Measurements from ENCODE around the gene FZD10. TPM values are rescaled to one million over a fixed set of nuclear protein-coding genes. Genes with fewer than 3 reads are reported as not detected.

Gene FZD10
- total RNA-seq, 1 donor = not detected

DNA sequence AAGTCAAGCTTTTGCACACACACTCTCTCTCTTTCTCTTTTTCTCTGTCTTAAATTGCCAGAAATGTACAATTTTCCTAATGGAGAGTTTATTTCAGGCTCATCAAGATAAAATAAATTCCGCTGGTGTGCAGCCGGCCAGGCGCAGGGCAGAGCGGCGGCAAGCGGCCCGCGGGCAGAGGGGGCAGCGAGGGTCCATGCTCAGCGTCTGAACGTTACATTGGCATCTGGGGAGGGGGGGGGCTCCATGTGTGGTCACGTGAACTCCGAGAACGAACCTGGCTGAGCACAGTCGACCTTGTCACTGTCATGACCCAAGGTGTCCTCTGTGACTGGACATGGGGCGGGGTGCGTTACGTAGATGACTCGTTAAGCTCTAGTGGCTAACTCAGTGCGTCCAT lies 23.8 kb upstream of the FZD10 start:
- DNase-seq (ENCODE audit: low read depth) = no peak
- TF ChIP-seq, protein P1, sequence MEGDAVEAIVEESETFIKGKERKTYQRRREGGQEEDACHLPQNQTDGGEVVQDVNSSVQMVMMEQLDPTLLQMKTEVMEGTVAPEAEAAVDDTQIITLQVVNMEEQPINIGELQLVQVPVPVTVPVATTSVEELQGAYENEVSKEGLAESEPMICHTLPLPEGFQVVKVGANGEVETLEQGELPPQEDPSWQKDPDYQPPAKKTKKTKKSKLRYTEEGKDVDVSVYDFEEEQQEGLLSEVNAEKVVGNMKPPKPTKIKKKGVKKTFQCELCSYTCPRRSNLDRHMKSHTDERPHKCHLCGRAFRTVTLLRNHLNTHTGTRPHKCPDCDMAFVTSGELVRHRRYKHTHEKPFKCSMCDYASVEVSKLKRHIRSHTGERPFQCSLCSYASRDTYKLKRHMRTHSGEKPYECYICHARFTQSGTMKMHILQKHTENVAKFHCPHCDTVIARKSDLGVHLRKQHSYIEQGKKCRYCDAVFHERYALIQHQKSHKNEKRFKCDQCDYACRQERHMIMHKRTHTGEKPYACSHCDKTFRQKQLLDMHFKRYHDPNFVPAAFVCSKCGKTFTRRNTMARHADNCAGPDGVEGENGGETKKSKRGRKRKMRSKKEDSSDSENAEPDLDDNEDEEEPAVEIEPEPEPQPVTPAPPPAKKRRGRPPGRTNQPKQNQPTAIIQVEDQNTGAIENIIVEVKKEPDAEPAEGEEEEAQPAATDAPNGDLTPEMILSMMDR (IDR thresholded peaks at IDR 0.05; ENCODE audit: insufficient read depth, low read length) = no peak
- no peak overlapping the region for H3K4me3 ChIP-seq (ENCODE audit: low read depth, low read length)

DNA sequence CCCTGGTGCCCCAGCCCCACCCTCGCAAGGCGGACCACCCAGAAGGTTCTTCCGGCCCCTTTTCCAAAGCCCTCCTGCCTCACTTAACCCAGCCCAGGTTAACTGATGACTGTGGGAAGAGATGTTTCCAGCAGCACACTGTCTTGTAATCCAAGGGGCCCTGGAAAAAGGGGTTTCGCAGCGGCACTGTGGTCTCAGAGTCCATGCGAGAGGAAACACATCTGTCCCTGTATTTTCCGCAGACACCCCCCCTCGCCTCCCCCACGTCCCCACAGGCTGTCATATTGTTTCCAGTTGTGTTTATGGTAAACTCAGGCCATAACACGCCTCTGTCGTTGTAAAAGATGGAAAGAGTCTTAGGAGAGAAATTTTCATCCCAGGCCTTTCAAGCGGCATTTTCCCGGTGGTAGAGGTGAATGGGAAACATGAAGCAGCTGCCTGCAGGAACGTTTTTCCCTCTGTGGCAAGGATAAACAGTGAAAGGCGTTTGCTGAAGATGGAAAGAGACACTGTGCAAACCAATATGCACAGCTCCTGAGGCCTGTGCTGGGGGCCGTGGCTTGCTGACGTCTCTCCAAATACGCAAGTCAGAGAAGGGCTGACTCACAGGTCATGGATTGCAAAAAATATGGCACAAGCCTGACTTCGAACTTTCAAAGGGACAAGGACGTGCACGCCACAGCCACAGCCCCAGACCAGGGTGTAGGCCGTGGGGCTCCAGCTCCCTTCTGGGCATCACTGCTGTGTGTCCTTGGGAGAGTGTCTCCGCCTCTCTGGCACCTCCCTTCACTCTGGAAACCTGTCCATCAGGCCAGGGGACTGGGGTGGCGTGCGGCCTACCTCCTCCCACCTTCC lies 22.5 kb upstream of the FZD10 start:
- TF ChIP-seq, protein P1 (IDR thresholded peaks at IDR 0.05; ENCODE audit: insufficient read depth, low read length) = no peak
- H3K4me3 ChIP-seq (ENCODE audit: low read depth, low read length) = no peak overlapping the region
- DNase-seq (ENCODE audit: low read depth) = no peak

DNA sequence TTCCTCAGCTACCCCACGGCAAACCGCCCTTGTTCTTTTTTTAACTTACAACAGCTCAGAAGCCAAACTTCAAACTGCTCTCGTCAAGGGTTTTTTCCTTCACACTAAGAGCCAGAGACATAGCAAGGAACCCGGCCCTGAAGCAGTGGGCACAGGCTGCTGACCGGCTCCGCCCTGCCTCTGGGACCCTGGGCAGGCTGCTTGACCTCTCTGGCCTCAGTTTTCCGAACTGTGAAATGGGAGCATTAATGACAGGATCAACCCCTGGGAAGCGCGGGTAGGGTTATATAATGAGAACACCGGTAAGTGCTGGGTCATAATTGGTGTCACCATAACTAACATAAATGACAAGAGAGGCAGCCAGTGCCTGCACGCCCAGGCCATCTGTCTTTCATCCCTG lies 21.2 kb upstream of the FZD10 start:
- DNase-seq (ENCODE audit: low read depth) = no peak
- TF ChIP-seq, protein P1 (IDR thresholded peaks at IDR 0.05; ENCODE audit: insufficient read depth, low read length) = no peak
- no peak overlapping the region for H3K4me3 ChIP-seq (ENCODE audit: low read depth, low read length)

DNA sequence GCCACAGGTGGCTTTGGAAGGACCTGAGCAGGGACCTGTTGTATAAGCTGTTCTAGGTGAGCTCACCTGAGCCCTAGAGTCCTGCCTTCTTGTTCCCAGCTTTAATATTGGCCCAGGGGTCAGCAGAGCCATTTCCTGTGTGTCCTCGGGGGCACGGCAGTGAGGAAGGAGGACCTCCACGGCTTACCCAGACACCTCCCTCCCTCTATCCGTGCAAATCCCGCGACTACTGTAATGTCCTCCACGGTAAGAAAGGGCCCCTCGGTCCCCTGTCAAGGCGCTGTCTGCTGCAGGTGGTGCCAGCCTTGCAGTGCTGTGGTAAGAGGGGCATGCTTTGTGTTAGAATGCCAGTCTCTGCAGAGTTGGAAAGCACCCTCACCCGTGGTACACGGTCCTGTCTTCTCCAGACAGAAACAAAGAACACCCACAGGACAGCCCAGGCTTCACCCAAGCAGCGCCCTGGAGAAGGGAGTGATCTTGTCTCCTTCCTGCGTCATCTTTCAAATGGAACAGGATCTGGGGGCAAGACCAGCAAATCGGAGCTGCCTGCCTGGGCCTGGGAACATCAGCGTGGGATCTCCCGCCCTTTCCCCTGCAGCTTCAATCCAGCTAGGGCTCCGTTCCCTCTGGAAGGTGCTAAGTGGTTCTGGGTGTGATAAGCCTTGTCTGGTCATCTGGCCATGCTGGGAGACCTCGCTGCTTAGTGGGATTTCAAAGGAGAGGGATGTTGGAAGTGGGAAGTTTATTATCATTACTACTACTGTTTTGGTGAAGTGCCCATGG lies 20.2 kb upstream of the FZD10 start:
- H3K4me3 ChIP-seq (ENCODE audit: low read depth, low read length) = no peak overlapping the region
- DNase-seq (ENCODE audit: low read depth) = no peak
- TF ChIP-seq, protein P1 (IDR thresholded peaks at IDR 0.05; ENCODE audit: insufficient read depth, low read length) = no peak

DNA sequence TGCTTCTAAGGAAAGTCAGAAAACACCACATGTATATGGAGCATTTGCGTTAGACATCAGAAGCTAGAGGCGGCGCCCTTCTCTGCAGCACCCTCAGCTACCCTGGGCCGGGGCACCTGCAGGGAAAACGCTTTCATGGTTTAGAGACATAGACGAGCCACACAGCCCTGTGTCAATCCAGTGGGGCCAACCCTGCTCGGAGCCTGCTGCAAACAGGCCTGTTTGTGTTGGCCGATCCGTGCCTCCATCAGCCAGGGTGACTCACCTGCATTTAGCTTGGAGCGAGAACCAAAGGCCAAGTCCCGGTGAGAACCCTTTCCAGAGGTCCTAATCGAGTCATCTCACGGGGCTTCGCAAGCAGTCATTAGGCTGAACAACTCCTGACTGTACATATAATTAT lies 19.5 kb upstream of the FZD10 start:
- no peak overlapping the region for H3K4me3 ChIP-seq (ENCODE audit: low read depth, low read length)
- DNase-seq (ENCODE audit: low read depth) = no peak
- TF ChIP-seq, protein P1 (IDR thresholded peaks at IDR 0.05; ENCODE audit: insufficient read depth, low read length) = no peak

DNA sequence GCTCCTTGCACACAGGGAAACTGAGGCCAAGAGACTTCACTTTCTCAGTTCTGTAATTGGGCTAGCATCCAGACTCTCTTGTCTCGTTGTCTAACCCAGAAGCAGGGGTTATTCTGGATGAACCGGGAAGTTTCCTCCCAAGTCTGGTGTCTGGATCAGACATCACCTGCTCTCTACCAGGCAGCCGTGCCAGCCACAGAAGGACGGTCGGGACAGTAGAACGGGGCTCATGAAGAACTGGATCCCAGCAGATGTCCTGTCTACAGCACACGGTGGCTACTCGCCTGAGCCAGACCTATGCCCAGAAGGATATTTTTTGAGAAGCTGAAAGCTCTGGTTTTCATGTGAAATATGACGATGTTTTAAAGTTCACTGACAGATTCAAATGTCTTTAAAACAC lies 19.1 kb upstream of the FZD10 start:
- TF ChIP-seq, protein P1 (IDR thresholded peaks at IDR 0.05; ENCODE audit: insufficient read depth, low read length) = no peak

More for the DNA sequence above, 19.1 kb upstream of the FZD10 start:
- DNase-seq (ENCODE audit: low read depth) = no peak
- no peak overlapping the region for H3K4me3 ChIP-seq (ENCODE audit: low read depth, low read length)
